HepG2 (cell line): ENCODE data around the gene MT1F. TPM values are rescaled to one million over a fixed set of nuclear protein-coding genes. Genes with fewer than 3 reads are reported as not detected.
A peak's percentile ranks its signal among the peaks of the same experiment; 100 is the strongest.

Experiments
- CHCHD3 ChIP-seq: sonication (generic); formaldehyde crosslinking; IDR thresholded peaks from 2 replicates; pipeline ENCODE4 v1.8.0; 2022; ENCODE audit warnings: mild to moderate bottlenecking, missing genetic modification reagents, moderate library complexity
- ETV5 ChIP-seq: IDR thresholded peaks from 2 replicates; pipeline ENCODE4 v1.6.1; 2018; ENCODE audit warnings: missing biosample characterization, missing genetic modification reagents, inconsistent platforms, borderline replicate concordance
- GZF1 ChIP-seq: sonication (generic); formaldehyde crosslinking; IDR thresholded peaks from 2 replicates; pipeline ENCODE4 v1.5.1; 2020; ENCODE audit warnings: mild to moderate bottlenecking, missing genetic modification reagents
- HNRNPLL ChIP-seq: fragments of 200-400 bp; formaldehyde crosslinking; IDR thresholded peaks from 2 replicates; pipeline ENCODE4 v1.6.1; 2017; ENCODE audit warnings: mild to moderate bottlenecking, low read depth, low read length; ENCODE audit not compliant: poor library complexity, severe bottlenecking
- MIER2 ChIP-seq: IDR thresholded peaks from 2 replicates; pipeline ENCODE4 v1.6.1; 2016; ENCODE audit warnings: missing biosample characterization, missing genetic modification reagents
- MTF1 ChIP-seq: sonication (generic); formaldehyde crosslinking; IDR thresholded peaks from 2 replicates; pipeline ENCODE4 v1.5.0; 2020; ENCODE audit warnings: missing genetic modification reagents
- MXD3 ChIP-seq: IDR thresholded peaks from 2 replicates; pipeline ENCODE4 v1.6.1; 2016; ENCODE audit warnings: mild to moderate bottlenecking, missing biosample characterization, missing genetic modification reagents
- MYC ChIP-seq: sonication (generic); formaldehyde crosslinking; IDR thresholded peaks from 2 replicates; pipeline ENCODE4 v1.9.0; 2021; ENCODE audit warnings: missing genetic modification reagents, borderline replicate concordance
- NFKB2 ChIP-seq: sonication (generic); formaldehyde crosslinking; IDR thresholded peaks from 2 replicates; pipeline ENCODE4 v1.4.0; 2020; ENCODE audit warnings: missing genetic modification reagents, borderline replicate concordance
- NONO ChIP-seq, 2 experiments: fragments of 450-650 bp in 1 of 2; sonication (generic) in 1 of 2; formaldehyde crosslinking in 1 of 2; IDR thresholded peaks in 1 of 2; conservative IDR thresholded peaks in 1 of 2; 2 replicates each; pipeline versions ENCODE4 v1.6.1 to v1.8.0; 2017 to 2022; ENCODE audit warnings: mild to moderate bottlenecking in 1 of 2, missing genetic modification reagents in 1 of 2, moderate library complexity in 1 of 2
- NR2F6 ChIP-seq, 2 experiments: IDR thresholded peaks; 2 replicates each; pipeline ENCODE4 v1.6.1; 2016; ENCODE audit warnings: antibody characterized with exemption in 1 of 2, mild to moderate bottlenecking in 1 of 2
- NR3C1 ChIP-seq: sonication (generic); formaldehyde crosslinking; IDR thresholded peaks from 2 replicates; pipeline ENCODE4 v1.4.0; 2020; ENCODE audit warnings: missing genetic modification reagents
- RXRA ChIP-seq: sonication (generic); formaldehyde crosslinking; IDR thresholded peaks from 2 replicates; pipeline ENCODE4 v1.5.1; 2020; ENCODE audit warnings: missing genetic modification reagents
- SP5 ChIP-seq: IDR thresholded peaks from 2 replicates; pipeline ENCODE4 v1.6.1; 2016; ENCODE audit warnings: low read depth, borderline replicate concordance
- STAG1 ChIP-seq: sonication (generic); formaldehyde crosslinking; IDR thresholded peaks from 2 replicates; pipeline ENCODE4 v1.4.0; 2020; ENCODE audit warnings: missing genetic modification reagents
- ZBTB40 ChIP-seq, 2 experiments: fragments of 450-650 bp in 1 of 2; sonication (generic) in 1 of 2; formaldehyde crosslinking in 1 of 2; IDR thresholded peaks; 2 replicates each; pipeline versions ENCODE4 v1.6.1 to v1.8.0; 2016 to 2022; ENCODE audit warnings: antibody characterized with exemption in 1 of 2, mild to moderate bottlenecking in 1 of 2, missing genetic modification reagents in 1 of 2
- ZNF292 ChIP-seq: sonication (generic); formaldehyde crosslinking; IDR thresholded peaks from 2 replicates; pipeline ENCODE4 v1.8.1; 2022; ENCODE audit warnings: mild to moderate bottlenecking, low read depth, missing genetic modification reagents, borderline replicate concordance
- ZNF44 ChIP-seq: sonication (generic); formaldehyde crosslinking; IDR thresholded peaks from 2 replicates; pipeline ENCODE4 v1.5.1; 2020; ENCODE audit warnings: mild to moderate bottlenecking, missing genetic modification reagents
- ZNF724P ChIP-seq: sonication (generic); formaldehyde crosslinking; IDR thresholded peaks from 2 replicates; pipeline ENCODE4 v1.8.0; 2022; ENCODE audit warnings: missing genetic modification reagents, borderline replicate concordance
- ZSCAN25 ChIP-seq: sonication (generic); formaldehyde crosslinking; IDR thresholded peaks from 2 replicates; pipeline ENCODE4 v1.8.0; 2022; ENCODE audit warnings: mild to moderate bottlenecking, missing genetic modification reagents
- polyA plus RNA-seq, 8 experiments: library from polyadenylated mRNA; depleted of rRNA in 3 of 8; stranded (reverse) in 7 of 8; unstranded in 1 of 8; fragments of >200 nt; fragmentation: Illumina TruSeq in 4 of 8; extraction: Trizol in 4 of 8; gene quantifications; 2 replicates each; pipeline versions ENCODE4 v1.2.1 to v1.2.3, GENCODE V29; 2011 to 2016; ENCODE audit warnings: low read depth in 4 of 8, missing spikeins in 1 of 8, mixed read lengths in 1 of 8; ENCODE audit not compliant: insufficient read depth in 1 of 8
- total RNA-seq, 5 experiments: library from RNA; depleted of rRNA; stranded (reverse); fragments of >200 nt; fragmentation: Illumina TruSeq; extraction: Trizol; gene quantifications; 2 replicates each; pipeline ENCODE4 v1.2.3, GENCODE V29; 2016; ENCODE audit warnings: low read depth in 1 of 5

The MT1F gene
- total and polyA plus RNA-seq, 2 of the 13 experiments (the other 11 are each of a cell fraction or from before 2014, with no cell fraction given) = 1.9 to 169 TPM

- no peak for TF ChIP-seq ZBTB40 (IDR thresholded peaks at IDR 0.05)
- no peak; the same call in 1 of the 2 replicates for TF ChIP-seq ZBTB40 (CRISPR knock-in tag; IDR thresholded peaks at IDR 0.05)
- TF ChIP-seq MIER2 = no peak
- TF ChIP-seq NR2F6 (IDR thresholded peaks at IDR 0.05) = peak; percentile 38; the same call in 1 of the 2 replicates
- peak; percentile 60; the same call in 1 of the 2 replicates for TF ChIP-seq NR2F6 (CRISPR knock-in tag; IDR thresholded peaks at IDR 0.05)
- TF ChIP-seq ETV5 (CRISPR knock-in tag) = no peak
- peak; percentile 37; the same call in 1 of the 2 replicates for TF ChIP-seq CHCHD3 (CRISPR knock-in tag)
- peak; percentile 34; the same call in 1 of the 2 replicates for TF ChIP-seq ZNF292
- peak; percentile 31; the same call in 1 of the 2 replicates for TF ChIP-seq ZSCAN25 (CRISPR knock-in tag)
- TF ChIP-seq NR3C1 (CRISPR knock-in tag) = no peak
- no peak for TF ChIP-seq MYC (CRISPR knock-in tag)
- 0 out of 2 replicates have a peak, but pooled peaks have one; percentile 30 for TF ChIP-seq GZF1
- peak; percentile 86 for TF ChIP-seq HNRNPLL
- peak; percentile 37; the same call in 1 of the 2 replicates for TF ChIP-seq NFKB2 (CRISPR knock-in tag)
- peak; percentile 78; the same call in 1 of the 2 replicates for TF ChIP-seq MTF1 (CRISPR knock-in tag)
- 0 out of 2 replicates have a peak, but pooled peaks have one; percentile 27 for TF ChIP-seq MXD3 (CRISPR knock-in tag)
- peak; percentile 66; the same call in 1 of the 2 replicates for TF ChIP-seq ZNF724P (CRISPR knock-in tag)
- peak; percentile 54; the same call in 1 of the 2 replicates for TF ChIP-seq ZNF44 (CRISPR knock-in tag)
- TF ChIP-seq RXRA = 0 out of 2 replicates have a peak, but pooled peaks have one; percentile 48
- TF ChIP-seq STAG1 (CRISPR knock-in tag) = peak; percentile 45
- no peak for TF ChIP-seq SP5 (CRISPR knock-in tag)
- no peak for TF ChIP-seq NONO (IDR thresholded peaks at IDR 0.05)
- TF ChIP-seq NONO (CRISPR knock-in tag; conservative IDR thresholded peaks at IDR 0.05) = no peak
Observed at GRCh38 chr16:56647641-56648431, 9.9 kb upstream of the MT1F start (continued).
